Measurements from ENCODE around the gene PRR23E.

GRCh38 chr3:127221446-127222035, 28.6 kb downstream of the PRR23E start:
- no peak for TF ChIP-seq POLR2A (IDR thresholded peaks at IDR 0.05)
- TF ChIP-seq CTCF (IDR thresholded peaks at IDR 0.05), result no peak
- no peak for TF ChIP-seq EP300 (IDR thresholded peaks at IDR 0.05)
